KBM-7 (cell line): Measurements from ENCODE around the gene AIMP1.
"Not testable (repeated sequence)": the region's sequence is repeated elsewhere in the genome, so short reads cannot be mapped to it uniquely, and the experiment has no call there.

Source experiments
- DNase-seq: peaks from one replicate; pipeline ENCODE4 v3.0.0-alpha.2; 2015
- in situ Hi-C: fragments of 300-500 bp; cut with MboI; formaldehyde crosslinking; loops from 2 replicates; pipeline ENCODE4 v1.14.3; 2020; ENCODE audit warnings: low sequenced_read_pairs, low pct_unique_long_range_greater_than_20kb, mixed read lengths

Gene AIMP1

DNA sequence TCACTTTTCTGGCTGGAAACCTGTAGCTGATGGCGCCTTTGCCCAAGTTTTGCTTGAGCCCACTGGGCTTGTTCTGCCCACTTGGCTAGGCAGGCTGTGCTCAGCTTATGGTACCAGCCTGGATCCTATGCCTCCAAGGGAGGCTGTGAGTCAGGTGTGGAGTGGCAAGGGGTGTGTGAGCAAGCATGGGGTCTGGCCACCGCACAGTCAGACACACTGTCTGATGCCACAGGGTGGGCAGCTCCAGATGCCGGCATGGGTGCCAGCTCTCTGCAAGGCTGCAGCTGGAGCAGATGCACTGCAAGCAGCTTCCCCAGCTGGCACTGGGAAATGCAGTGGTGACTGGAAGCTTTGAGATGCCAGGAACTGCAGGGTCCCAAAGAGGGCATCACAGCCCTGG is 68.5 kb downstream of the AIMP1 start:
- in situ Hi-C loops, result no loop called here
- DNase-seq, result no peak

- in situ Hi-C loops, result no loop called here
- no peak for DNase-seq
Measured at GRCh38 chr4:106385853-106386393, 69.6 kb downstream of the AIMP1 start.

GRCh38 chr4:106395582-106395981 is 79.2 kb downstream of the AIMP1 start:
- in situ Hi-C loops, result no loop called here
- DNase-seq, result no peak

DNA sequence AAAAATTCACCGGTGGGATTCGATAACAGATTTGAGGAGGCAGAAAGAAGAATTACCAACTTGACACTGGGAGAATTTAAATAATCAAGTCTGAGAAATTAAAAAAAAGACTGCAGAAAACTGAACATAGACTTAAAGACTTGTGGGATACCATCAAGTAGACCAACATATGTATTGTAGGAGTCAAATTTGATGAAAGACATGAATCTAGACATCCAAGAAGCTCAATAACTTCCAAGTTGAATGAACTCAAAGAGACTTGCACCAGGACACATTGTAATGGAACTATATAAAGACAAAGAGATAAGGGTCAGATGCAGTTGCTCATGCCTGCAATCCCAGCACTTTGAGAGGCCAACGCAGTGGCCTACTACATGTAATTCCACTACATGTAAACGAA is 82.5 kb downstream of the AIMP1 start:
- DNase-seq, in situ Hi-C loops: not testable (repeated sequence)
